Panc1 (cell line): ENCODE data around the gene PPP1R7. TPM values are rescaled to one million over a fixed set of nuclear protein-coding genes. Genes with fewer than 3 reads are reported as not detected.

Experiments used
- ATAC-seq: fragments of 200-7000 bp; cut with Tn5 transposase; 2 replicates; pipeline ENCODE4 v1.9.1; 2020; ENCODE audit warnings: mild to moderate bottlenecking, moderate library complexity
- BruUV-seq: library from RNA; stranded (reverse); fragments of 400-500 nt; replicated peaks from 2 replicates; lab custom pipeline; 2021; lab: Mats Ljungman, UMichigan
- CTCF ChIA-PET: fragments of 300-600 bp; sonication (Branson Sonifier 250); formaldehyde crosslinking; loops from one replicate; lab custom pipeline; 2022; ENCODE audit warnings: antibody characterized with exemption; lab: Charles Lee
- POLR2A ChIA-PET: fragments of 300-600 bp; sonication (Branson Sonifier 250); formaldehyde crosslinking; loops from one replicate; lab custom pipeline; 2022; ENCODE audit warnings: antibody characterized with exemption; lab: Charles Lee
- DNase-seq: peaks from one replicate; pipeline ENCODE4 v3.0.0-alpha.2; 2010; ENCODE audit warnings: low read depth, low spot score
- H3K27ac ChIP-seq: 2 replicates; pipeline ENCODE4 v1.5.1; 2011; ENCODE audit warnings: mild to moderate bottlenecking, low read length, inconsistent platforms
- H3K27me3 ChIP-seq: fragments of 200-500 bp; sonication (Bioruptor generic); 2 replicates; pipeline ENCODE4 v1.6.0; 2014; ENCODE audit warnings: low read length, inconsistent platforms; ENCODE audit not compliant: control insufficient read depth, insufficient read depth
- H3K36me3 ChIP-seq: fragments of 200-500 bp; sonication (Bioruptor generic); 2 replicates; pipeline ENCODE4 v1.5.1; 2014; ENCODE audit warnings: inconsistent platforms, mild to moderate bottlenecking, low read length, moderate library complexity; ENCODE audit not compliant: control insufficient read depth, insufficient read depth
- H3K4me1 ChIP-seq: 2 replicates; pipeline ENCODE4 v1.5.1; 2011; ENCODE audit warnings: inconsistent platforms, mild to moderate bottlenecking, low read length, moderate library complexity; ENCODE audit not compliant: control insufficient read depth, insufficient read depth
- H3K4me3 ChIP-seq, 2 experiments: 2 replicates each; pipeline ENCODE4 v1.5.1; 2011 to 2012; ENCODE audit warnings: low read depth in 2 of 2, low read length in 2 of 2, mild to moderate bottlenecking in 2 of 2, inconsistent platforms in 1 of 2, moderate library complexity in 1 of 2
- H3K9me3 ChIP-seq: fragments of 200-500 bp; sonication (Bioruptor generic); 2 replicates; pipeline ENCODE4 v1.5.1; 2014; ENCODE audit warnings: low read depth, mild to moderate bottlenecking, inconsistent platforms, low read length, moderate library complexity; ENCODE audit not compliant: control insufficient read depth, insufficient read depth
- CTCF ChIP-seq: fragments of 450-650 bp; IDR thresholded peaks from 2 replicates; pipeline ENCODE4 v1.5.1; 2017; ENCODE audit warnings: mild to moderate bottlenecking
- POLR2AphosphoS5 ChIP-seq: IDR thresholded peaks from 2 replicates; pipeline ENCODE4 v1.6.1; 2012; ENCODE audit warnings: mild to moderate bottlenecking, low read depth, low read length, moderate library complexity
- REST ChIP-seq, 2 experiments: IDR thresholded peaks; 2 replicates each; pipeline ENCODE4 v1.6.1; 2011 to 2012; ENCODE audit warnings: low read depth in 2 of 2, control low read depth in 1 of 2, low read length in 1 of 2, mild to moderate bottlenecking in 1 of 2, moderate library complexity in 1 of 2; ENCODE audit not compliant: insufficient read depth in 1 of 2
- SIN3A ChIP-seq: IDR thresholded peaks from 2 replicates; pipeline ENCODE4 v1.6.1; 2012; ENCODE audit warnings: low read depth, mild to moderate bottlenecking, low read length, moderate library complexity, borderline replicate concordance; ENCODE audit not compliant: insufficient read depth
- TCF7L2 ChIP-seq: IDR thresholded peaks from 2 replicates; pipeline ENCODE4 v1.6.1; 2011; ENCODE audit warnings: mild to moderate bottlenecking, low read depth, low read length, inconsistent platforms
- in situ Hi-C: cut with HindIII; loops from 2 replicates; pipeline ENCODE4 v1.10.0; 2016; ENCODE audit warnings: low sequenced_read_pairs, low pct_unique_long_range_greater_than_20kb
- intact Hi-C: fragments of 100-400 bp; cut with micrococcal nuclease; formaldehyde crosslinking; loops from one replicate; pipeline ENCODE4 v1.10.0; 2022; ENCODE audit not compliant: unreplicated experiment
- total RNA-seq: library from RNA; stranded (reverse); gene quantifications from one replicate; pipeline ENCODE4 v1.2.1, GENCODE V29; 2021; ENCODE audit not compliant: unreplicated experiment

PPP1R7 gene
- total RNA-seq, 1 experiment from 2014 or later: 64.2 TPM

- Histone ChIP-seq H3K9me3 (no peaks in the 10 kb centered on the region), H3K27ac (no peak overlapping the region), H3K36me3 (no peaks in the 10 kb centered on the region), H3K4me3 (no peak overlapping the region), H3K4me1 (no peaks in the 10 kb centered on the region), H3K27me3 (no peaks in the 10 kb centered on the region)
- in situ Hi-C loops: no loop called here
- BruUV-seq: no TSS peak
- TF ChIP-seq TCF7L2 (no peak), CTCF (no peak), POLR2AphosphoS5 (no peak), SIN3A (no peak), REST (IDR thresholded peaks at IDR 0.05; ENCODE audit: insufficient read depth in 1 of 2, low read depth in 2 of 2, low read length in 1 of 2) (no peak)
- ChIA-PET POLR2A (no interaction called here), CTCF (no interaction called here)
- intact Hi-C loops: no loop called here
- no peak for ATAC-seq
- no peak for DNase-seq
Measured at GRCh38 chr2:241112046-241112445, 38.2 kb upstream of the PPP1R7 start.

GRCh38 chr2:241112592-241112991 lies 37.7 kb upstream of the PPP1R7 start:
- H3K27ac ChIP-seq: no peak overlapping the region
- intact Hi-C loops (no loop called here), in situ Hi-C loops (no loop called here)
- ATAC-seq: no peak
- no peak overlapping the region for H3K4me3 ChIP-seq
- no peaks in the 10 kb centered on the region for H3K36me3 ChIP-seq
- CTCF ChIA-PET: no interaction called here
- POLR2A ChIA-PET: no interaction called here
- H3K9me3 ChIP-seq: no peaks in the 10 kb centered on the region
- no peaks in the 10 kb centered on the region for H3K27me3 ChIP-seq
- H3K4me1 ChIP-seq: no peaks in the 10 kb centered on the region
- no peak for TF ChIP-seq TCF7L2
- no peak for TF ChIP-seq CTCF
- no peak for TF ChIP-seq REST (IDR thresholded peaks at IDR 0.05; ENCODE audit: insufficient read depth in 1 of 2, low read depth in 2 of 2, low read length in 1 of 2)
- no peak for TF ChIP-seq POLR2AphosphoS5
- TF ChIP-seq SIN3A: no peak
- no TSS peak for BruUV-seq
- no peak for DNase-seq
